ENCODE measurements around the gene SORBS2. TPM values are rescaled to one million over a fixed set of nuclear protein-coding genes. Genes with fewer than 3 reads are reported as not detected.

SORBS2 gene
- total and polyA plus RNA-seq, 2 of the 4 experiments (the other 2 are of a cell fraction): 0.18 TPM; not detected in 1

- no peak for ATAC-seq (ENCODE audit: low read depth)
- no peak overlapping the region for H2BK20ac ChIP-seq (ENCODE audit: low read depth, low read length)
- H2BK5ac ChIP-seq (ENCODE audit: low read depth, low read length, poor library complexity, severe bottlenecking): no peak overlapping the region
- no peak for TF ChIP-seq MAZ (IDR thresholded peaks at IDR 0.05; ENCODE audit: borderline replicate concordance, low read depth, low read length)
- no peak for TF ChIP-seq MAFK (IDR thresholded peaks at IDR 0.05; ENCODE audit: low read depth, low read length)
- no peaks in the 10 kb centered on the region for H3K9me1 ChIP-seq (ENCODE audit: insufficient read depth, low read length)
- no peaks in the 10 kb centered on the region for H3K36me3 ChIP-seq (ENCODE audit: control insufficient read depth, insufficient read depth, low read length)
- no peak overlapping the region for H3K4me3 ChIP-seq (ENCODE audit: insufficient read depth, low read depth, low read length)
- BruUV-seq (replicated peaks): no TSS peak
- ChIA-PET POLR2A (ENCODE audit: unreplicated experiment) (no interaction called here), CTCF (no interaction called here)
- no peak overlapping the region for H2AK9ac ChIP-seq (replicated peaks; ENCODE audit: low read depth, low read length, poor library complexity)
- H4K8ac ChIP-seq (ENCODE audit: low read depth in 2 of 2, low read length in 2 of 2): no peak overlapping the region
- no peak overlapping the region for H3K18ac ChIP-seq (ENCODE audit: low read depth, low read length)
- no peak overlapping the region for H3K4ac ChIP-seq (ENCODE audit: low read depth, low read length)
- no peaks in the 10 kb centered on the region for H3K4me1 ChIP-seq (ENCODE audit: control insufficient read depth, insufficient read depth, low read length)
- H3K79me1 ChIP-seq (ENCODE audit: low read depth in 1 of 2, low read length in 2 of 2): no peaks in the 10 kb centered on the region
- no peak for DNase-seq
- H3K23ac ChIP-seq (ENCODE audit: low read depth, low read length): no peak overlapping the region
- H4K5ac ChIP-seq (ENCODE audit: low read depth, low read length): no peak overlapping the region
- H3K27me3 ChIP-seq (ENCODE audit: control insufficient read depth, insufficient read depth, low read length): peaks cover 10% of the 10 kb centered on the region
- no peak overlapping the region for H3K27ac ChIP-seq (ENCODE audit: insufficient read depth, low read length)
- no peaks in the 10 kb centered on the region for H4K20me1 ChIP-seq (ENCODE audit: insufficient read depth, low read length)
- H2BK120ac ChIP-seq (ENCODE audit: low read depth, low read length): no peak overlapping the region
- intact Hi-C loops (cut with micrococcal nuclease) (no loop called here), in situ Hi-C loops (cut with MboI; ENCODE audit: low sequenced_read_pairs) (no loop called here), dilution Hi-C loops (cut with HindIII; ENCODE audit: low sequenced_read_pairs, unreplicated experiment) (no loop called here)
- H3K14ac ChIP-seq (replicated peaks; ENCODE audit: low read depth, low read length): no peak overlapping the region
- no peaks in the 10 kb centered on the region; the same call in 1 of the 2 replicates for H3K9me3 ChIP-seq (ENCODE audit: control insufficient read depth, insufficient read depth, low read length)
- H2BK15ac ChIP-seq (ENCODE audit: low read depth, low read length): no peak overlapping the region
- WGBS, 2 experiments (ENCODE audit: extremely low coverage in 2 of 2, insufficient read length in 1 of 2): no CpG with 5 or more reads among the region's 7 CpGs
- no peak overlapping the region for H3K4me2 ChIP-seq (ENCODE audit: low read depth, low read length)
- no peak overlapping the region for H3K56ac ChIP-seq (ENCODE audit: extremely low read depth, insufficient read depth, low read length)
- H4K91ac ChIP-seq (ENCODE audit: insufficient read depth, low read depth, low read length): no peak overlapping the region
- H2AK5ac ChIP-seq (ENCODE audit: low read depth, low read length): no peak overlapping the region
- no peak overlapping the region for H2AFZ ChIP-seq (replicated peaks; ENCODE audit: low read length, poor library complexity)
- H3K9ac ChIP-seq (ENCODE audit: low read depth, low read length): no peak overlapping the region
Observed at GRCh38 chr4:185582651-185583400, 229.2 kb downstream of the SORBS2 start.

Measured in IMR-90 (cell line).